Stomach (tissue), 9 donors: Measurements from ENCODE around the gene SH3PXD2A. TPM values are rescaled to one million over a fixed set of nuclear protein-coding genes. Genes with fewer than 3 reads are reported as not detected.

ENCODE experiments used
- DNase-seq, 2 donors: peaks; one replicate each; pipeline versions ENCODE4 v3.0.0 to v3.0.0-alpha.2; 2013 to 2019
- H3K27ac ChIP-seq, 5 donors: fragments of 200-600 bp in 4 of 5; sonication (generic) in 4 of 5; one replicate each; pipeline ENCODE4 v1.5.1; 2013 to 2019; ENCODE audit warnings: mild to moderate bottlenecking in 1 of 5, moderate library complexity in 1 of 5
- H3K27me3 ChIP-seq, 3 donors: fragments of 200-600 bp; sonication (generic); one replicate each; pipeline ENCODE4 v1.5.1; 2017 to 2019; ENCODE audit warnings: mixed run types in 1 of 3
- H3K36me3 ChIP-seq, 4 donors: fragments of 200-600 bp; sonication (generic); 1 replicate in 3 of 4; 2 replicates in 1 of 4; pipeline ENCODE4 v1.5.1; 2016 to 2019
- H3K4me1 ChIP-seq, 4 donors: fragments of 200-600 bp; sonication (generic); one replicate each; pipeline ENCODE4 v1.5.1; 2016 to 2019
- H3K4me3 ChIP-seq, 4 donors: fragments of 200-600 bp; sonication (generic) in 3 of 4; one replicate each; pipeline ENCODE4 v1.5.1; 2016 to 2019; ENCODE audit warnings: mild to moderate bottlenecking in 1 of 4
- H3K9me3 ChIP-seq, 4 donors: fragments of 200-600 bp; sonication (generic); one replicate each; pipeline ENCODE4 v1.5.1; 2016 to 2019
- EP300 ChIP-seq: sonication (generic); formaldehyde crosslinking; IDR thresholded peaks from one replicate; pipeline ENCODE4 v1.6.1; 2017; ENCODE audit warnings: antibody characterized with exemption
- POLR2A ChIP-seq, 4 donors: fragments of 450-650 bp; IDR thresholded peaks; one replicate each; pipeline ENCODE4 v1.6.1; 2016; ENCODE audit warnings: antibody characterized with exemption in 4 of 4, control low read depth in 2 of 4, mild to moderate bottlenecking in 1 of 4, moderate library complexity in 1 of 4
- POLR2AphosphoS5 ChIP-seq, 3 donors: sonication (generic); formaldehyde crosslinking; IDR thresholded peaks; one replicate each; pipeline ENCODE4 v1.6.1; 2016; ENCODE audit warnings: antibody characterized with exemption in 3 of 3
- WGBS, 5 donors: extraction: QIAGEN DNeasy Blood & Tissue Kit in 3 of 5; methylation state at CpG; one replicate each; pipeline versions ENCODE4 v1.1.5 to v1.1.7; 2013 to 2018; 5-methylcytosine and 5-hydroxymethylcytosine counted together
- intact Hi-C: fragments of 100-400 bp; cut with DNase I; formaldehyde crosslinking; loops from one replicate; pipeline ENCODE4 v1.15.1; 2023; ENCODE audit warnings: low total_unique reads
- polyA plus RNA-seq, 3 donors: library from polyadenylated mRNA; stranded (reverse); fragments of 200-250 nt; gene quantifications; one replicate each; pipeline ENCODE4 v1.2.3, GENCODE V29; 2013
- total RNA-seq, 5 donors: library from RNA; depleted of rRNA; stranded (reverse); fragments of >200 nt; gene quantifications; one replicate each; pipeline versions ENCODE4 v1.1.0 to v1.2.3, GENCODE V29; 2014 to 2016
- TF ChIP-seq, protein P1 (sequence below), 7 experiments: fragments of 450-650 bp in 4 of 7; fragments of 200-600 bp in 3 of 7; sonication (generic) in 3 of 7; IDR thresholded peaks; one replicate each; pipeline ENCODE4 v1.5.1; 2016 to 2019; ENCODE audit warnings: antibody characterized with exemption in 7 of 7, control low read depth in 2 of 7, mild to moderate bottlenecking in 1 of 7
- donor health status: healthy with polysubstance abuse.
- donor health status: Bipolar disorder and iron deficiency.
- donor health status: healthy.

The SH3PXD2A gene
- total and polyA plus RNA-seq, 8 donors, result 12.8 to 51.6 (median 24.0) TPM

DNA sequence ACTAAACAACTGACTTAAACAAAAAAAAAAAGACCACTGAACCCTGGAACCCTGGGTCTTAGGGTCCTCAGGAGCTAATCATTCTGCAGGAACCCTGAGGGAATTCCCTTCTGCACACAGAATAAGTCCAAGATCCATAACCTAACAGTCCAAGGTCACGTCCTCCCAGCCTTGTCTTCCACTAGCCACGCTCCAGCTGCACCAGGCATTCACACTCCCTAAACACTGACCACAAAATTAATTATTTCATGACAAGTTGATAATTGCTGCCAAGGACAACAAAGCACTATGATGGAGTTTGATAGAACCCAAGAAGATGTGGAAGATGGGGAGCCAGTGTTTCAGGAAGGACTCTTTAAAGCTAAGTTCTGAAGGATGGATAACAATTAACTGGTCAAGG is 130.6 kb downstream of the SH3PXD2A start:
- no peaks in the 10 kb centered on the region for H3K27me3 ChIP-seq
- intact Hi-C loops, result no loop called here
- TF ChIP-seq POLR2AphosphoS5 (IDR thresholded peaks at IDR 0.05), result no peak
- TF ChIP-seq EP300, result no peak
- TF ChIP-seq, protein P1, sequence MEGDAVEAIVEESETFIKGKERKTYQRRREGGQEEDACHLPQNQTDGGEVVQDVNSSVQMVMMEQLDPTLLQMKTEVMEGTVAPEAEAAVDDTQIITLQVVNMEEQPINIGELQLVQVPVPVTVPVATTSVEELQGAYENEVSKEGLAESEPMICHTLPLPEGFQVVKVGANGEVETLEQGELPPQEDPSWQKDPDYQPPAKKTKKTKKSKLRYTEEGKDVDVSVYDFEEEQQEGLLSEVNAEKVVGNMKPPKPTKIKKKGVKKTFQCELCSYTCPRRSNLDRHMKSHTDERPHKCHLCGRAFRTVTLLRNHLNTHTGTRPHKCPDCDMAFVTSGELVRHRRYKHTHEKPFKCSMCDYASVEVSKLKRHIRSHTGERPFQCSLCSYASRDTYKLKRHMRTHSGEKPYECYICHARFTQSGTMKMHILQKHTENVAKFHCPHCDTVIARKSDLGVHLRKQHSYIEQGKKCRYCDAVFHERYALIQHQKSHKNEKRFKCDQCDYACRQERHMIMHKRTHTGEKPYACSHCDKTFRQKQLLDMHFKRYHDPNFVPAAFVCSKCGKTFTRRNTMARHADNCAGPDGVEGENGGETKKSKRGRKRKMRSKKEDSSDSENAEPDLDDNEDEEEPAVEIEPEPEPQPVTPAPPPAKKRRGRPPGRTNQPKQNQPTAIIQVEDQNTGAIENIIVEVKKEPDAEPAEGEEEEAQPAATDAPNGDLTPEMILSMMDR (IDR thresholded peaks at IDR 0.05), result no peak
- no peak for TF ChIP-seq POLR2A (IDR thresholded peaks at IDR 0.05)
- no peaks in the 10 kb centered on the region for H3K9me3 ChIP-seq
- WGBS, 5 donors, result 77 to 93% (median 86%) methylated on average over 2 of the region's 2 CpGs
- no peak for DNase-seq
- H3K27ac ChIP-seq, result no peak overlapping the region
- H3K4me1 ChIP-seq, result peaks cover 11 to 29% (median 15%) of the 10 kb centered on the region in 4 donors
- peaks cover 0 to 20% (median 12%) of the 10 kb centered on the region in 4 donors for H3K36me3 ChIP-seq
- H3K4me3 ChIP-seq, result no peak overlapping the region

DNA sequence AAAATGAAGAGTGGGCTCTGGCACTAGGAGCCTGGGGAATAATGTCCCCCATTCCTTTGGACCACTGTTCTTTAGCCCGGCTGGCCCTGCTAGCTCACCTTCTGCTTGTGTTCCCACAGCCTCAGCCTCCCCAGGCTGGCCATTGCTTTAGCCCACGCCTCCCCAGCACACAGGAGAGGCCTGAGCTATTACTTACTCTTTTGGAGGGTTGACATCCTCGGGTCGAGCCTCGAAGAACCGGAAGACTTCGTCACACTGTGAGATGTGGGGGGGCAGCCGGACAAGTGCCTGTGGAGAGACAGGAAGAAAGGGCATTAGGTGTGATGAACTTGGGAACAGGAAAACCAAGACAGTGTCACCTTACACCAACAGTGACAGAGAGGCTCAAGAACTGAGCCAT is 131.3 kb downstream of the SH3PXD2A start:
- peaks cover 11 to 29% (median 20%) of the 10 kb centered on the region in 4 donors for H3K4me1 ChIP-seq
- TF ChIP-seq POLR2A (IDR thresholded peaks at IDR 0.05), result no peak
- TF ChIP-seq, protein P1 (IDR thresholded peaks at IDR 0.05), result no peak
- TF ChIP-seq EP300, result no peak
- no peak for TF ChIP-seq POLR2AphosphoS5 (IDR thresholded peaks at IDR 0.05)
- no peak for DNase-seq
- intact Hi-C loops, result no loop called here
- no peak overlapping the region for H3K27ac ChIP-seq
- H3K4me3 ChIP-seq, result no peak overlapping the region
- H3K36me3 ChIP-seq, result peaks cover 0 to 20% (median 13%) of the 10 kb centered on the region in 4 donors
- 93 to 97% (median 95%) methylated on average over 8 of the region's 8 CpGs for WGBS, 5 donors
- no peaks in the 10 kb centered on the region for H3K27me3 ChIP-seq
- H3K9me3 ChIP-seq, result no peaks in the 10 kb centered on the region

DNA sequence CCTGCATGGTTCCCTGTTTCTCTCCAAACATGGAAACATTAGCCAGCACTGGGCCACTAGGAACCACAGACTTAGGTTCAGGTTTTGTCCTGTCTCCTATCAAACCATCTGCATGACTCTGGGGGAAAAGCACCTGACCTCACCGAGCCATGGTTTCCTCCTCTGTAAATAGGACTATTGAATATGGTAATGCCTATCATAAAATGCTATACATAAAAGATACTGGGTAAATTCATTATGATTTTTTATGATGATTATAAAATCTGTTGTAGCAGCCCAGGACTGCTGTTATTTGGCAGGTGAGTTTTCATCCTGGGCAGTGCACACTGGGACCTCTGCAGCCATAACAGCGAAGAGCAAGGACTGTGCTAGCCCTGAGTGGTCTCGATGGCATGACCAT is 131.8 kb downstream of the SH3PXD2A start:
- no peak for DNase-seq
- H3K36me3 ChIP-seq, result peaks cover 0 to 20% (median 15%) of the 10 kb centered on the region in 4 donors
- intact Hi-C loops, result no loop called here
- no peak for TF ChIP-seq EP300
- TF ChIP-seq, protein P1 (IDR thresholded peaks at IDR 0.05), result no peak
- no peak for TF ChIP-seq POLR2A (IDR thresholded peaks at IDR 0.05)
- TF ChIP-seq POLR2AphosphoS5 (IDR thresholded peaks at IDR 0.05), result no peak
- H3K9me3 ChIP-seq, result no peaks in the 10 kb centered on the region
- no peak overlapping the region for H3K4me3 ChIP-seq
- H3K4me1 ChIP-seq, result peaks cover 11 to 29% (median 21%) of the 10 kb centered on the region in 4 donors
- WGBS, 5 donors, result 76 to 94% (median 90%) methylated on average over 3 of the region's 3 CpGs
- H3K27me3 ChIP-seq, result no peaks in the 10 kb centered on the region
- H3K27ac ChIP-seq, result no peak overlapping the region

DNA sequence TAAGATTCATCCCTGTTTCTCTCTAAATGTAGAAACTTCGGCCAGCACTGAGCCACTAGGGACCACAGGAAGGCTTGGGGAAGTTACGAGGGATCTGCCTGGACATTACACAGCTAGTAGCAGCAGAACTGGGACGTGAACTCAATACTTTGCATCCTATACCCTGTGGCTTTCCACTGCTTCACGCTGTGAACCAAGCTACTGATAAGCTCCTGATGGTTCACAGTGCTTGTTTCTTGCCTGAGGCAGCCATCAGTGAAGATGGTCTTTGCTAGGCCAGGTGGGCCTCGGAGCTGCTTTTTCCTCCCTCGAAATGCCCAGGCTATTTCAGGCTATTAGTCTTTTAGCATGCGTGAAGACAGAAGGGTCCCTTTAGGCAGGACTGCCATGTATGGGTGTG is 132.7 kb downstream of the SH3PXD2A start:
- H3K27ac ChIP-seq, result no peak overlapping the region
- peaks cover 0 to 20% (median 15%) of the 10 kb centered on the region in 4 donors for H3K36me3 ChIP-seq
- intact Hi-C loops, result no loop called here
- TF ChIP-seq, protein P1 (IDR thresholded peaks at IDR 0.05), result no peak
- TF ChIP-seq EP300 (no peak), POLR2A (IDR thresholded peaks at IDR 0.05) (no peak), POLR2AphosphoS5 (IDR thresholded peaks at IDR 0.05) (no peak)
- no peak overlapping the region for H3K4me3 ChIP-seq
- no peaks in the 10 kb centered on the region for H3K27me3 ChIP-seq
- no peaks in the 10 kb centered on the region for H3K9me3 ChIP-seq
- DNase-seq, result no peak
- WGBS, 5 donors, result 80 to 95% (median 87%) methylated on average over 7 of the region's 7 CpGs
- H3K4me1 ChIP-seq, result peaks cover 11 to 24% (median 21%) of the 10 kb centered on the region in 4 donors
